Measurements from ENCODE around the gene FOLR2. TPM values are rescaled to one million over a fixed set of nuclear protein-coding genes. Genes with fewer than 3 reads are reported as not detected.
"Not testable (repeated sequence)": the region's sequence is repeated elsewhere in the genome, so short reads cannot be mapped to it uniquely, and the experiment has no call there.

FOLR2 gene
- polyA plus RNA-seq (2012; rRNA removed): not detected in 2 replicates
- polyA plus RNA-seq (2012; cell fraction: cytosol; rRNA removed): not detected in 2 replicates
- polyA plus RNA-seq (2012; cell fraction: nucleus; rRNA removed): not detected in 2 replicates

GRCh38 chr11:72216638-72217037 is at the start of gene FOLR2:
Gene FOLR2, plus strand, starts transcription at chr11:72216794. Its CDS starts 1,791 bp downstream, at chr11:72218585.
- no peaks in the 10 kb centered on the region for H3F3A ChIP-seq (replicated peaks; ENCODE audit: insufficient read depth)
- CTCF ChIA-PET: no interaction called here
- H3K9ac ChIP-seq: no peak within 1 kb of the TSS
- 84% methylated on average over 6 of the region's 6 CpGs for WGBS (ENCODE audit: low lambda C conversion rate)
- H2AFZ ChIP-seq (ENCODE audit: low read depth): no peak within 1 kb of the TSS
- no peaks in the 10 kb centered on the region; a peak in 1 of 4 replicates for H3K4me1 ChIP-seq (ENCODE audit: control insufficient read depth in 1 of 2, insufficient read depth in 2 of 2, low read depth in 1 of 2, low read length in 1 of 2)
- DNase-seq: no peak
- no peaks in the 10 kb centered on the region for H3K36me3 ChIP-seq (replicated peaks in 1 of 2; ENCODE audit: control insufficient read depth in 1 of 2, insufficient read depth in 2 of 2, low read length in 1 of 2)
- no peaks in the 10 kb centered on the region for H4K20me1 ChIP-seq (ENCODE audit: insufficient read depth)
- no peaks in the 10 kb centered on the region for H3K79me2 ChIP-seq (ENCODE audit: insufficient read depth)
- peaks cover 15% of the 10 kb centered on the region; the same call in 1 of the 2 replicates for H3K27me3 ChIP-seq (ENCODE audit: insufficient read depth)
- TF ChIP-seq FOXM1 (IDR thresholded peaks at IDR 0.05; ENCODE audit: low read depth) (no peak), YY1 (IDR thresholded peaks at IDR 0.05; ENCODE audit: low read depth) (no peak), ZBTB33 (IDR thresholded peaks at IDR 0.05; ENCODE audit: borderline replicate concordance, low read depth) (no peak)
- no peak within 1 kb of the TSS for H3K4me2 ChIP-seq
- H3K27ac ChIP-seq (ENCODE audit: low read depth in 2 of 2, low read length in 1 of 2): no peak within 1 kb of the TSS
- H3K9me2 ChIP-seq: no peaks in the 10 kb centered on the region
- no peaks in the 10 kb centered on the region for H3K9me3 ChIP-seq
- no peak within 1 kb of the TSS for H3K4me3 ChIP-seq (ENCODE audit: low read depth in 2 of 2, low read length in 1 of 2)
- POLR2A ChIA-PET: no interaction called here

- H3K9me3 ChIP-seq; POLR2A ChIA-PET; H3K4me3 ChIP-seq (ENCODE audit: low read depth in 2 of 2, low read length in 1 of 2); H3K4me2 ChIP-seq; H3K27ac ChIP-seq (ENCODE audit: low read depth in 2 of 2, low read length in 1 of 2); H3K9me2 ChIP-seq; H3K4me1 ChIP-seq (ENCODE audit: control insufficient read depth in 1 of 2, insufficient read depth in 2 of 2, low read depth in 1 of 2, low read length in 1 of 2); H3K36me3 ChIP-seq (replicated peaks in 1 of 2; ENCODE audit: control insufficient read depth in 1 of 2, insufficient read depth in 2 of 2, low read length in 1 of 2); H3K79me2 ChIP-seq (ENCODE audit: insufficient read depth); H2AFZ ChIP-seq (ENCODE audit: low read depth); H3F3A ChIP-seq (replicated peaks; ENCODE audit: insufficient read depth); H3K9ac ChIP-seq; DNase-seq; H4K20me1 ChIP-seq (ENCODE audit: insufficient read depth); H3K27me3 ChIP-seq (ENCODE audit: insufficient read depth): not testable (repeated sequence)
- WGBS (ENCODE audit: low lambda C conversion rate): 90% methylated on average over 5 of the region's 5 CpGs
- CTCF ChIA-PET: interaction anchor here (2.6 to 4.5 kb wide), 2 partner anchors 14 to 25 kb away, joined by 15 to 27 read pairs; no protein-coding TSS in a partner anchor
Measured at GRCh38 chr11:72169046-72169555, 47.5 kb upstream of the FOLR2 start.

- H2AFZ ChIP-seq (ENCODE audit: low read depth): not testable (repeated sequence)
Measured at GRCh38 chr11:72169754-72170153, 46.8 kb upstream of the FOLR2 start.

GRCh38 chr11:72172043-72172442 is 44.6 kb upstream of the FOLR2 start:
- POLR2A ChIA-PET; DNase-seq; H2AFZ ChIP-seq (ENCODE audit: low read depth); H3F3A ChIP-seq (replicated peaks; ENCODE audit: insufficient read depth); H3K27me3 ChIP-seq (ENCODE audit: insufficient read depth); H3K4me2 ChIP-seq; H3K27ac ChIP-seq (ENCODE audit: low read depth in 2 of 2, low read length in 1 of 2); H3K4me3 ChIP-seq (ENCODE audit: low read depth in 2 of 2, low read length in 1 of 2); H3K36me3 ChIP-seq (replicated peaks in 1 of 2; ENCODE audit: control insufficient read depth in 1 of 2, insufficient read depth in 2 of 2, low read length in 1 of 2); H3K9me3 ChIP-seq; H3K9ac ChIP-seq; H4K20me1 ChIP-seq (ENCODE audit: insufficient read depth); H3K79me2 ChIP-seq (ENCODE audit: insufficient read depth); H3K9me2 ChIP-seq; H3K4me1 ChIP-seq (ENCODE audit: control insufficient read depth in 1 of 2, insufficient read depth in 2 of 2, low read depth in 1 of 2, low read length in 1 of 2): not testable (repeated sequence)
- CTCF ChIA-PET: interaction anchor here (0.9 kb wide), 1 partner anchor 28 kb away, joined by 3 read pairs; no protein-coding TSS in a partner anchor
- WGBS (ENCODE audit: low lambda C conversion rate): 84% methylated on average over 4 of the region's 4 CpGs

More at GRCh38 chr11:72169754-72170153, 46.8 kb upstream of the FOLR2 start:
- H3F3A ChIP-seq (replicated peaks; ENCODE audit: insufficient read depth); H3K36me3 ChIP-seq (replicated peaks in 1 of 2; ENCODE audit: control insufficient read depth in 1 of 2, insufficient read depth in 2 of 2, low read length in 1 of 2); H4K20me1 ChIP-seq (ENCODE audit: insufficient read depth); H3K27ac ChIP-seq (ENCODE audit: low read depth in 2 of 2, low read length in 1 of 2); H3K4me3 ChIP-seq (ENCODE audit: low read depth in 2 of 2, low read length in 1 of 2); H3K9me3 ChIP-seq; H3K4me1 ChIP-seq (ENCODE audit: control insufficient read depth in 1 of 2, insufficient read depth in 2 of 2, low read depth in 1 of 2, low read length in 1 of 2); H3K79me2 ChIP-seq (ENCODE audit: insufficient read depth); DNase-seq; H3K27me3 ChIP-seq (ENCODE audit: insufficient read depth); H3K9ac ChIP-seq; H3K9me2 ChIP-seq; H3K4me2 ChIP-seq: not testable (repeated sequence)
- ChIA-PET POLR2A (interaction anchor here (0.6 kb wide), 1 partner anchor 66 kb away, joined by 3 read pairs; no protein-coding TSS in a partner anchor), CTCF (interaction anchor here (2.6 to 4.5 kb wide), 2 partner anchors 14 to 25 kb away, joined by 15 to 27 read pairs; no protein-coding TSS in a partner anchor)
- WGBS (ENCODE audit: low lambda C conversion rate): 51% methylated on average over 3 of the region's 3 CpGs

Data from SK-N-SH (cell line).